Measurements from ENCODE around the gene PDCD2L.

PDCD2L gene

GRCh38 chr19:34471906-34472700 is 67.9 kb downstream of the PDCD2L start:
- no peak for DNase-seq (ENCODE audit: low read depth in 3 of 3)

GRCh38 chr19:34474233-34474989 is 70.2 kb downstream of the PDCD2L start:
- DNase-seq (ENCODE audit: low read depth in 3 of 3): no peak

GRCh38 chr19:34475026-34475974 is 71.1 kb downstream of the PDCD2L start:
- DNase-seq (ENCODE audit: low read depth in 3 of 3): no peak
